ENCODE measurements around the gene SLC6A19.
"Not testable (repeated sequence)": the region's sequence is repeated elsewhere in the genome, so short reads cannot be mapped to it uniquely, and the experiment has no call there.

Gene SLC6A19

DNA sequence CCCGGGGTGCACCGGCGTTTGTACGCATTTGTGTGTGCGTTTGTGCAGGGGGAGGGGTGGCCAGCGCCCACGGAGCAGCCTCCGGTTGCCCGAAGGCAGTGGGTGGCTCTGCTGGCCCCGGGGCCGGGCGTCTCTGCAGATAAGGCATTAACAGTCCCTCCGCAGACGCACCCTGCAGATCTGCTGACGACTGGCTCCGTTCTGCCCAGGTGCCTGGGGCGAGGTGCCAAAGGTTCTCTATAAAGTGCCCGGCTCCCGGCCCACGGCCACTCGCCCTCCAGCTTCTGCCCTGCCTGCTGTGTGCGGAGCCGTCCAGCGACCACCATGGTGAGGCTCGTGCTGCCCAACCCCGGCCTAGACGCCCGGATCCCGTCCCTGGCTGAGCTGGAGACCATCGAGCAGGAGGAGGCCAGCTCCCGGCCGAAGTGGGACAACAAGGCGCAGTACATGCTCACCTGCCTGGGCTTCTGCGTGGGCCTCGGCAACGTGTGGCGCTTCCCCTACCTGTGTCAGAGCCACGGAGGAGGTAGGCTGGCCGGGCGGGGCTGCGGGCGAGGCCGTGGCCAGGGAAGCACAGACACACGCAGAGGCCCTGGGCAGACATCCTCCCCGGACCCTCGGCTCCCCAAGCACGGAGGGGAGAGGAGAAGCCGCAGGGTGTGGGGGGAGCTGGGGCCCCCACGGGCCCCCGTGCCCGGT, at the start of gene SLC6A19:
SLC6A19 (plus strand) TSS at position 269 of the 699 bp plus-strand sequence; CDS start at position 325, 56 bp downstream.
- DNase-seq = peak; percentile 49

- peak; percentile 71 for DNase-seq
These were observed 49.2 kb upstream of the SLC6A19 start for GRCh38 chr5:1152156-1152555.

DNA sequence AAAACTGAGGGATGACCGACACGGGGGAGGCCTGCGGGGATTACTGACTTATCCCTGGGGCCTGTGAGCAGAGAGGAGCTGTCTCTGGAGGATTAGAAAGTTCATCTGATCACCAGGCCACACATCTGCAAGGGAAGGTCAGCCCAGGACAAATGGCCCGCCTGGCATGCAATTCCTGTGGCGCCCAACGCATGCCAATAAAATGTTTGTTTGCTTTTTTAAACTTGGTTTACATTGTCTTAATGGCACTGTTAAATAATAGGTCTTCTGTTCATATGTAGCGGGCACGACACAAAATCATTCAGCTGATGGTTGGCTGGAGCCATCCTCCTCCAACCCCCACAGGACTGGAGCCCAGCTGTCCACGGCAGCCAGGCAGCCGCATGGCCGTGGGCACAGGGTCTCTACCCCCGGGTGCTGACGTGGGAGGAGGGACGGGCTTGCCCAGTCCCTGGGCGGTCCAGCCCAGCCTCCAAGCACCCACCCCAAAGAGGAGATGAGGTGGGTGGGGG, 48.6 kb upstream of the SLC6A19 start:
- peak; percentile 75 for DNase-seq

DNA sequence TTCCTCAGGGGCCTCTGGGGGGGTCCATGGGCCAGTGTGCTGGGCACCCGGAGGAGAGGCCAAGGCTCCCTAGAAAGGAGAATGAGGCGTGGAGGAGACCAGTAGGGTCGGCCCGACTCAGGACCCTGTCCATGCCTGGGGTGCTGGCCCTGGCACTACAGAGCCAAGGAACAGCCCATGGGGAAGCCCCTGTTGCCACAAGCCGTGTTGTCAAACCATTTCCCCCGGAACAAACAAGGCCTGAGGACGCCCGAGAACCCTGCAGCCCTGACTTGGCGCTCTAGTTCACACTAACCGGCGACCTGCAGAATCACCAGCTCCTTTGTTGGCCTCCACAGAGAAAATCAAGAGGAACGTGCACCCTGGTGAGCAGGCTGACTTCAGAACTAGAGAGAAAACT, 48.0 kb upstream of the SLC6A19 start:
- no peak for DNase-seq

DNA sequence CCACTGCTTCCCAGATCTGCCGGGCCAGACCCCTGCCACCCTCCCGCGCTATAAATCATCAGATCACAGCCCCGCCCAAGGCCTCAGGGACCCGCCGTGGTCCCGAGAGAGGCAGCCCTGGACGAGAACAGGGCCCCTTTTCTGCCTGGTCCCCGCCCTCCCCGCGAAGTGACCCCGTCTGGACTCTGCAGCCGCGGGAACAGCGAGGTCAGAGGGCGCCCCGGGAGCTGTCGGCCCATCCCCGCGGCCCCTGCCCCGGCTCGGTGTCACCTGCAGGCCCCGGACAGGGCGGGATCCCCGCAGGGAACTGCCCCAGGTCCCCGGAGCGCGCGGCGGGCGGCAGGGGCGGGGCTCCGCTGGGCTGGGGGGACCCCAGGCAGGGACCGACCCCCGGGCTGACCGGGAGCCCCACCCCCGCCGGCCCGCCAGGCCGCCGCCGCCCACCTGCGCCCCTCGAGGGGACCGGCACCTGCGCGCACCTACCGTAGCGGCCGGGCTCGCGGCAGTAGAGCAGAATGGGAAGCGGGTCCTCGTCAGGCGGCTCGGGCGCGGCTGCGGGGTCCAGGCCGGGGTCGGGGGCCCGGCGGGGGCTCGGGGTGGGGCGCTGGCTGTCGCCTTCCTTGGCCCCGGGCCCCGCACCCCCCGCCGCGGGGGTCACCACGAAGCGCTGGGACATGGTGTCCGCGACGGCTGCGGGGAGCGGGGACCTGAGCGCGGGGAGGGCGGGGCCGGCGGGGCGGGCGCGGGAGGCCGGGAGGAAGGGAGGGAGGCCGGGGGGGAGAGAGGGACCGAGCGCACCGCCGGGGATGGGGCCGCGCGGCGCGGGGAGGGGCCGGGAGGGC, 46.0 kb upstream of the SLC6A19 start:
- no peak for DNase-seq

- no peak for DNase-seq
These were observed 45.2 kb upstream of the SLC6A19 start for GRCh38 chr5:1156033-1156753.

DNA sequence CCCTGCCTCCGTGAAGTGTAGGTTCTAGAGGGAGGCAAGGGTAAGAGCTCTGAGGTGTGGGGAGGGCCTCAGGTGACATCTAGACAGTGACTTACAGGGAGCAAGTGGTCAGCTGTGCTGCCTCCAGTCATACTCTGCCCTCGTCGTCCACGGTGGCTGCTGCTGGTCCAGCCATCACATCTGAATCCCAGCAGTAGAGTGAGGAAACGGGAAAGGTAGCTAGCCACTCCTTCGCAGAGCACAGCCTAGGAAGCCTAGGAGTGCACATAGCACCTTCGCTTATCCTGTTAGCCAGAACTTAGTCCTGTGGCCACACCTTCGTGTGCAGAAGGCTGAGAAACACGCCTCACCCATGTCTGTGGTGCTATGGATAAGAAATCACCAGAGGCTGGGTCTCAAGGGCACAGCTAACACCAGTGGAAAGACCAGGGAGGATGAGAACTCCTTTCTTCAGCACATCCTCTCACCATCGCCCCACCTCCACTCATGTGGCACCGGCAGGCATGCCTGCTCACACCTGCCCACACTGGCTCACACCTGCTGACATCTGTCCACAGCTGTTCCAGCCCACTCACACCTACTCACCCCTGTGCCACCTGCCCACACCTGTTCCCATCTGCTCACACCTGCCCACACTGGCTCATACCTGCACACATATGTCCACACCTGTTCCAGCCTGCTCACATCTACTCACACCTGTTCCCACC, 44.5 kb upstream of the SLC6A19 start:
- no peak for DNase-seq

GRCh38 chr5:1157461-1157986, 43.9 kb upstream of the SLC6A19 start:
- DNase-seq = not testable (repeated sequence)

- no peak for DNase-seq
These were observed 42.6 kb upstream of the SLC6A19 start for GRCh38 chr5:1158647-1159340.

DNA sequence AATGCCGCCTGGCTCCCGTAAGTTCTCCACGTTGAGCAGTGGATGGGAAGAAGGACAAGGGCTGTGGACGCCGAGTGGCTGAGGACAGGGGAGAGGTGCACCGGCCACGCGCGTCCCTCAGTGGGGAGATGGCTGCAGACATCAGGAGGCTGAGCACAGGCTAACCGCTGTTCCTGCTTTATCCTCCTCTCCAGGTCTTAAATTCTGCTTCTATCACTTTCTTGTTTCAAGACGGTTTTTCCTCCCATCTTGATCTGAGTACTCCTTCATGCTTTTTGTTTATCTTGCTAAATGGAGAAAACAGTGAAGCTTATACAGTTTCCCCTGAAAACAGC, 42.1 kb upstream of the SLC6A19 start:
- DNase-seq = no peak

GRCh38 chr5:1159774-1160406, 41.5 kb upstream of the SLC6A19 start:
- no peak for DNase-seq

GRCh38 chr5:1161108-1161832, 40.1 kb upstream of the SLC6A19 start:
- peak; percentile 68 for DNase-seq

DNA sequence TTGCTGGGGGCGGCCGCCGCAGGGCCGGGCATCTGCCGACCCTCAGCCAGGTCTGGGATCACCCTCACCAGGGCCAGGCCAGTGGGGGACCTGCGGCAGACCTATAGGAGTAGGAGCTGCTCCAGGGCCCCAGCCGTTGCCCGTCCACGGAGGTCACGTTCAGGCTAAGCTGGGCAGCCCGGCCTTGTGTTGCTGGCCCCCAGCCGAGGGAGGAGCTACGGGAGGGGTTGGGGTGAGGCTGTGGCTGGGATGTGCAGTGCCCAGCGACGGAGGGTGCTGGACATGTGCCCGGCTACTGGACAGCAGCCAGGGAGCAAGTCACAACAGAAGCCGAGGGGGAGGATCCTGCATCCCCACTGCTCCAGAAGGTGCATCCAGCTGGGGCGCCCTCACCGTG, 39.6 kb upstream of the SLC6A19 start:
- peak; percentile 78 for DNase-seq

GRCh38 chr5:1162276-1162675, 39.1 kb upstream of the SLC6A19 start:
- no peak for DNase-seq

- DNase-seq = no peak
These were observed 38.6 kb upstream of the SLC6A19 start for GRCh38 chr5:1162751-1163150.

DNA sequence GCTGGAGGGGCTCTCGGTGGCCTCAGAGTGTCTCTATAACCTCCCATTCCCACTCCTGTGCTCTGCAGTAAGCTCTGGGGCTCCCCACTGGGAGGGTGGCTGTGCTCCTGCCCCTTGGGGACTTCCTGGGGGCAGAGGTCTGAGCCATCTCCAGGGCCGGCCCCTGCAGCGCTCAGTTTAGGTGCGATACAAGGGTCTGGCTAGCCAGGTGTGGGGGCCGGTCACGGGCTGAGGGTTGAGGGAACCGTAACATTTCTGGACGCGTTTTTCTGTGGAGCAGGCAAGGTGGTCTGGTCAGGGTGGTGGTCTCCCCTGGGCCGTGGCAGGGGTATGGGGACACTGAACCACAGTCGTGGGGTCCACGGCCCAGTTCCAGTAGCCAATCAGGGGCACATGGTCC, 38.0 kb upstream of the SLC6A19 start:
- DNase-seq = no peak

GRCh38 chr5:1163879-1164278, 37.5 kb upstream of the SLC6A19 start:
- DNase-seq = no peak

- no peak for DNase-seq
These were observed 36.4 kb upstream of the SLC6A19 start for GRCh38 chr5:1164696-1165630.

- no peak for DNase-seq
These were observed 35.5 kb upstream of the SLC6A19 start for GRCh38 chr5:1165864-1166263.

- DNase-seq = no peak
These were observed 35.0 kb upstream of the SLC6A19 start for GRCh38 chr5:1166370-1166769.

Measured in COR-L47 (cell line).